ENCODE data around the gene ATOX1.

Gene ATOX1

DNA sequence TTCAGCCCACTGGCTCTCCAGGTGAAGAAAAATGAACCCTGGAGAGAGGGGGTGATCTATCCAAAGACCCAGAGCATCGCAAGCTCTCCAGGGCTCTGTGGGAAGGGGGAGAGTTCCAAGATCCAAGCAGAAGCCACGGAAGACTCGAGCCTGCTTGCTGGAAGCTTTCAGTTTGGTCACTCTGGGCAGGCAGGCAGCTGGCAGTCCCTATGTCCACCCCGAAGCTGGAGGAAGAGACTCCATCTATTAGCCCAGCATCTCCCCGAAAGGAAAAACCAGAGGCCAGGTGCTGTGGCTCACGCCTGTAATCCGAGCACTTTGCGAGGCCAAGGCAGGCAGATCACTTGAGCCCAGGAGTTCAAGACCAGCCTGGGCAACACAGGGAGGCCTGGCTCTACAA is 61.0 kb downstream of the ATOX1 start:
- no peak for DNase-seq (ENCODE audit: low spot score)

DNA sequence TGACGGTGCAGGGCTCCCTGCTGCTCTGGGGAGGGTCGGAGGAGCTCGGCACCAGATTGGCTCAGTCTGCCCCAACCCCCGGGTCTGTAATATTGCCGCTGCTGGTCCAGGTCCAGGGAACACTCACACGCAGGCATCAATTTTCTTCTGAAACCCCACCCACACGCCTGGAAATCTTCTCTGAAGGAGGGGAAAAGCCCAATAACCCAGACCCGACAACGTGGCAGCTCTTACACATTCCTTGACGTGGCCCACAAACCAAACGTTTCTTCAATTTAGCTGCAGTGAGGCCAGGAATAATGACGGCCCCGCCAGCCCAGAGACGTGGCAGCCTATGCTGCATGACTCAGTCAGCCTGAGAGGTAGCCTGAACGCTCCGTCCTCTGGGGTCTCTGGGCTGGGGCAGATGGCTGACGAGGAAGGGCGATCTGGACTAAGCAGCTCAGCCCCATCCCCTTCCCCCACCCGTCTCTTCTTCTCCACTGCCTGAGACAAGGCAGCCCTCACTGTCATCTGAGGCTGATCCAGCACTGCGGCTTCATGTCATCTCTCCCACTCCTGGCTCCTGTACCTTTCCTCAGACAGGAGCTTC is 61.9 kb downstream of the ATOX1 start:
- DNase-seq (ENCODE audit: low spot score), result peak; percentile 92

DNA sequence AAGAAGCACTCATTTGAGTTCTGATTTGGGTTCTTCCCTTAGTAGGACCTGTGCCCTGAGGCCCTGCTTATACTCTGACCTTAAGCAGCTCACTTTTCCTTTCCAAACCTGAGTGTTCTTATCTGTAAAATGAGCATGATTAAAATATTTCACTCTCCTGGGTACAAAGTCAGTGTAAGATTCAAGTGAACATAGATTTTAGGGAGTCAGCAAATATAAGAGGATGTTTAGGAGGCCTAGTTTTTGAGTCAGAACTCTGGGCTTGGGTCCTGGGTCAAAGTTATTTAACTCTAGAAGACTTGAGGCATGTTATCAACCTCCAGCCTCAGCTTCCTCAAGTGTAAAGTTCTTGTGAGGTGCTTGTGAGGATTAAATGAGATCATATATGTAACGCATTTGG is 63.0 kb downstream of the ATOX1 start:
- no peak for DNase-seq (ENCODE audit: low spot score)

DNA sequence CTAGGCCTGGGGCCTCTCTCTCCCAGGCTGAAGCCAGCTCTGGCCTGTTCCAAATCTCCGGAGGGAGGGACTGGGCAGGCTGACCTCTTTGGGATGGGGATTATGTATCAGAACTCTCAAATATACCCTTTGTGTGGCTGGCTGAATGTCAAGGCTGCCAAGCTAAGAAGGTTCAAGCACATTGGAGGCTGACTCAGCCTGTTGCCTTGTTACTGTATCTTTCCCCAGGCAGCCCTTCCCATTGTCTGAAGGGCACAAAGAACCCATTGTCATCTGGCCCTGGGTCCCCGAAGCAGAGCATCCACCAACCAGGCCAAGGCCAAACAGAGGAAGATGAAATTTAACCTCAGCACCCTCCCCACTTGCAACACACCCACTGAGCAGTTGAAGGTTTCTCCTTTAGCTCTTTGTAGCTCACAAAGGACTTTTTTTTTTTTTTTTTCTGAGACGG is 64.4 kb downstream of the ATOX1 start:
- DNase-seq (ENCODE audit: low spot score), result no peak
